ENCODE results near the gene INTS14. TPM values are rescaled to one million over a fixed set of nuclear protein-coding genes. Genes with fewer than 3 reads are reported as not detected.

The INTS14 gene
- total RNA-seq, 1 donor from 2014 or later, result 28.7 TPM

GRCh38 chr15:65576664-65577063 lies 34.3 kb downstream of the INTS14 start:
- Histone ChIP-seq H3K36me3 (ENCODE audit: control insufficient read depth, insufficient read depth, low read length) (peaks cover 12% of the 10 kb centered on the region), H3K4me3 (ENCODE audit: low read depth, low read length) (no peak overlapping the region), H3K27me3 (ENCODE audit: control insufficient read depth, insufficient read depth, low read length) (no peaks in the 10 kb centered on the region)
- DNase-seq (ENCODE audit: low read depth) (peak; percentile 58), FAIRE-seq (no peak)
- no peak for TF ChIP-seq CTCF (IDR thresholded peaks at IDR 0.05; ENCODE audit: insufficient read depth, low read length, severe bottlenecking)

GRCh38 chr15:65571971-65572370 lies 39.0 kb downstream of the INTS14 start:
- Histone ChIP-seq H3K36me3 (ENCODE audit: control insufficient read depth, insufficient read depth, low read length) (no peaks in the 10 kb centered on the region), H3K27me3 (ENCODE audit: control insufficient read depth, insufficient read depth, low read length) (no peaks in the 10 kb centered on the region), H3K4me3 (ENCODE audit: low read depth, low read length) (no peak overlapping the region)
- no peak for FAIRE-seq
- no peak for DNase-seq (ENCODE audit: low read depth)
- TF ChIP-seq CTCF (IDR thresholded peaks at IDR 0.05; ENCODE audit: insufficient read depth, low read length, severe bottlenecking), result no peak

- Histone ChIP-seq H3K36me3 (ENCODE audit: control insufficient read depth, insufficient read depth, low read length) (no peaks in the 10 kb centered on the region), H3K27me3 (ENCODE audit: control insufficient read depth, insufficient read depth, low read length) (no peaks in the 10 kb centered on the region)
- FAIRE-seq, result no peak
These were observed 41.2 kb downstream of the INTS14 start for GRCh38 chr15:65569728-65570127.

GRCh38 chr15:65561934-65562333 lies 49.0 kb downstream of the INTS14 start:
- Histone ChIP-seq H3K36me3 (ENCODE audit: control insufficient read depth, insufficient read depth, low read length) (peaks cover 1% of the 10 kb centered on the region), H3K4me3 (ENCODE audit: low read depth, low read length) (no peak overlapping the region), H3K27me3 (ENCODE audit: control insufficient read depth, insufficient read depth, low read length) (no peaks in the 10 kb centered on the region)
- TF ChIP-seq CTCF (IDR thresholded peaks at IDR 0.05; ENCODE audit: insufficient read depth, low read length, severe bottlenecking), result no peak
- FAIRE-seq (no peak), DNase-seq (ENCODE audit: low read depth) (peak; percentile 13)

More at GRCh38 chr15:65569728-65570127, 41.2 kb downstream of the INTS14 start:
- no peak for TF ChIP-seq CTCF (IDR thresholded peaks at IDR 0.05; ENCODE audit: insufficient read depth, low read length, severe bottlenecking)
- H3K4me3 ChIP-seq (ENCODE audit: low read depth, low read length), result no peak overlapping the region
- DNase-seq (ENCODE audit: low read depth), result no peak

- H3K36me3 ChIP-seq (ENCODE audit: control insufficient read depth, insufficient read depth, low read length), result peaks cover 4% of the 10 kb centered on the region
- DNase-seq (ENCODE audit: low read depth) (no peak), FAIRE-seq (no peak)
These were observed 51.0 kb downstream of the INTS14 start for GRCh38 chr15:65559941-65560340.

More at GRCh38 chr15:65559941-65560340, 51.0 kb downstream of the INTS14 start:
- TF ChIP-seq CTCF (IDR thresholded peaks at IDR 0.05; ENCODE audit: insufficient read depth, low read length, severe bottlenecking), result no peak
- no peak overlapping the region for H3K4me3 ChIP-seq (ENCODE audit: low read depth, low read length)
- H3K27me3 ChIP-seq (ENCODE audit: control insufficient read depth, insufficient read depth, low read length), result no peaks in the 10 kb centered on the region

Data from bronchial epithelial cell (primary cell).